Nucleus accumbens (tissue), 56 donors: ENCODE data around the gene KCNQ1.

ENCODE experiments used
- DNase-seq, 56 donors: peaks; one replicate each; lab custom pipeline; 2025; lab: John Stamatoyannopoulos, UW

The KCNQ1 gene

DNA sequence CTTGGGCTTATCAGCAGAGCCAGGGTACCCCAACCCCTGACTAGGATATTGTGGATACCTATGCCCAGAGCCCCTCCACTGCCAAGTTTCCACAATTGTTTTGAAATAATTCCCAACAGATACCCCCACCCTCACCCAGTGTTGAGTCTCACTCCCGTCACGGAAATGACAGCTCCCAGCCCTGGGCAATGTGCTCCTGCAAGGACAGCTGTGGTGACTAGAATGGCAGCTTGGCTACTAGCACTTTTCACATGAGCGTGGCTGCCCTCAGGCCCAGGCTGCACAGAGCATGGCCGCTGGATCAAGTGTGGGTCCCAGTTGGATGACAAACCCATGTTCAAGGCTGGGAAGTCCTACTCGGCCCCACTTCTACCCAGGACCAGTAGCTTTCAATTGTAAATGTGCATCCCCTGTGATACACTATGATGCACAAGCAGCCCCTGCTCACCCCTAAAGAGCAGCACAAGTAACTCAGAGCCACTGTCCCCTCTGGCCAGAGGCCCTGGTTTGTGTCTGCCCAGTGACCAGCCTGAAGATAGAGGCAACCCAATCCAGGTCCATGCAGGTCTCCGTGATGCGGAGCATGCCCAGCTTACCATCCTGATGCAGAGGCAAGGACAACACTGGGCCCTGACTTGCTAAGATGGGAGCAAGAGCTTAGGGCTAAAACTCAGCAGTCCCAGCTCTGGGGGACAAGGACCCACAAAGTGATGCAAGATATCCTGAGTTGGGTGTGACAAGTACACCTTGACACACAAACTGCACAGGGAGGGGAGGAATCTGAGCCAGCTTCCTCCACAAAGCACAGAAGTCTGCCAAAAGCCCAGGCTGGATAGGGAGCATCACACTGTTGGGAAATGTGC is 241.8 kb downstream of the KCNQ1 start:
- no peak for DNase-seq

DNA sequence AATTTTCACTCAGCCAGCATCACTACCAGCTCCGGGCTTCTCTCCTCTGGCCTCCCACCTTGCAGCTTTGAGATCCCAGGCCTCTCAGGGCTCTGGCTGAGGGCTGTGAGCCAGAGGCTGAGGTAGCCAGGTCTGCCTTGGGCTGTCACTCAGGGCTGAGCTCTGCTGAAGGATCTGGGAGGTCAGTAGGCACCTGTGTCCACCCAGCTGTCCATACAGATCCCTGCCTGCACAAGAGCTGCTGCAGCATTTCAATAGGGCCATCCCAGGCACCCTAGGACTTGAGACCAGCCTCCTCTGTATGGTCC is 242.4 kb downstream of the KCNQ1 start:
- no peak for DNase-seq

DNA sequence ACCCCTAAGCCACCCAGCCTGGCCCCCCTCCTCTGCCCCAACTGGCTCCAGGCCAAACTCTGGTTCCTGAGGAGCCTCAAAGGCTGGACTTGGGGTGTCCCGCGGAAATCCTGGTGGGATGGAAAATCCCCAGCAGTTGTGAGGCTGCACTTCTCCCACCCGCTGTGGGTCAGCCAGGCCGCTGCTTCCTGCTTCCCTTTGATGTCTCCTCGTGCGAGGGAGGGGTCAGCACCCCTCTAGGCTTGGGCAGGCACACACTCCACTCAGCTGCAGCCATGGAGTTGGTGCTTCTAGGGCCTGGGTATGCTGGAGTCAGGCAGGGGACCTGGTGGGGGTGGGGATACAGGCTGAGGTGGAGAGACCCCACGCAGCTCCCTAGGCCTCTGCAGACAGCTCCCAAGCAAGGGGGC is 243.0 kb downstream of the KCNQ1 start:
- no peak for DNase-seq

DNA sequence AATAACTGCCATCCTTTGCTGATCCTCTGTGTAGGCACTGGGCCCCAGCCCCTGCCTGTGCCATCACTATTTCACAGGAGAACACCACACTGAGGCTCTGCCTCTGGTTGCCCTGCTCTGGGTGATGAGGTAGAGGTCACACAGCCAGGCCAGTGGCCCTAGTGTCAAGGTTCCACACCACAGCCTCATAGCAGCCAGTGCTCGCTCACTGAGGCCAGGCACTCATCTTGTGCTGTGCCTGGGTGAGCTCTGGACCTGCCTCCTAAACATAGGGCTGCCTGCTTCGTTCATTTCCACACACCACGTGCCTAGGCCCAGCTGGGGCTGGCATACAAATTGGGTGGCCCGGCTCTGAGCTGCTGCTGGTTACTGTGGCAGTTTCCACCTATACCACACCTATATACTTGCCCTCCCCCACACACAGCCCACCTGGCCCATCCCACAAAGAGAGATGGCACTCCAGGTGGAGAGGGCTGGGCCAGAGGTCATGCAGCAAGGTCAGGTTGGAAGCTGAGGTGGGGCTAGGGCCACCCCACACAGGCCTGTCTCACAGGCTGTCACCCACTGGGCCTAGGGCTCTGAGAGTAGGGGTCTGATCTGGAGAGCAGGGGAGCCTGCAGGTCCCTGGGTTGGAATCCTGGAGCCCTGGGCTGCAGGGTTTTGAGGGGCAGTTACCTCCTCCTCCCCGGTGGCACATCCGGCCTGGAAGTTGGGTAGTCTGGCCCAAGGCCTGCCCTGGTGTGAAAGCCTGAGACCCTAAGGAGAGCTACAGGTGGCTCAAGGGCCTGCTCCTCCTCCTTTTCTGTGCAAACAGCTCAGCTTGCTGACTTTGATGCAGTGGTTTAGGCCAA is 243.8 kb downstream of the KCNQ1 start:
- no peak for DNase-seq

DNA sequence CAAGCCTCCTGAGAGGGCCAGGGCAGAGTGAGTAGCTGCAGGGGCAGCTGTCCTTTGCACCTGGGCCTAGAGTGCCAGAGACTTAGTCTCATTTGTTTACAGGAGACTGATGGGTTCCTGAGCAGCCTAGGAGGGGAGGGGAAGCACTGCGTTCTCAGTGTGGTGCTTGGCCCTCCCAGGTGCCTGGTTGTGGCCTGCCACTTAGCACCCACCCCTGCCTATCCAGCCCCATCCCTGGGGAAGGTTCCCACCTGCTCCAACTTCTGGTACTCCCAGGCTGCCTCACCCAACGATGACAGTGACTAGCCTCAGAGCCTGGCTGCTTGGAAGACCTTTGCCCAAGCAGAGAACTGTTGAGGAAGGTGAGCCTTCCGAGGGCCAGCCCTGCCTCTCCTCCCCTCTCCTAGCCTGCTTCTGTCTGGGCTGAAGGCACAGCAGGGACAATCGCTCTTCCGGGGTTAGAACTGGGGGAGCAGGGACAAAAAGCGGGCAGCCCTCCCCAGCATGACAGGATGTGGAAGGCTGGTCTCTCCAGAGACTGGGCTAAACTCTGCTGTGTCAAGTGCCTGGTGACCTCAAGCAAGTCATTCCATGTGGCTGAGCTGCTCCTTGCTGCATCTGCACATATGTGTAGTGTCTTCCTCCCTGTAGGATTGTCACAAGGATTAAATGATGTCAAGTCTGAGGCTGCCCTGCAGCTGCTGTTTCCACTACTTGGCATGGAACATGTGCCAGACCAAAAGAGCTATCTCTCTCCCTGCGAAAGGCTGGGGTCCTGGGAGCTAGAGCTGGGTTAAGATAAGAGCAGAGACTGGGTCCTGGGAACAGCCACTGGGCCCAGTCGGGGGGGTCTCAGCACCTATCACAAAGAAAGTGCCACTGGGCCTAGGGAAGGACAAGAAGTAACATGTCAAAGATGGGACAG is 245.1 kb downstream of the KCNQ1 start:
- no peak for DNase-seq

DNA sequence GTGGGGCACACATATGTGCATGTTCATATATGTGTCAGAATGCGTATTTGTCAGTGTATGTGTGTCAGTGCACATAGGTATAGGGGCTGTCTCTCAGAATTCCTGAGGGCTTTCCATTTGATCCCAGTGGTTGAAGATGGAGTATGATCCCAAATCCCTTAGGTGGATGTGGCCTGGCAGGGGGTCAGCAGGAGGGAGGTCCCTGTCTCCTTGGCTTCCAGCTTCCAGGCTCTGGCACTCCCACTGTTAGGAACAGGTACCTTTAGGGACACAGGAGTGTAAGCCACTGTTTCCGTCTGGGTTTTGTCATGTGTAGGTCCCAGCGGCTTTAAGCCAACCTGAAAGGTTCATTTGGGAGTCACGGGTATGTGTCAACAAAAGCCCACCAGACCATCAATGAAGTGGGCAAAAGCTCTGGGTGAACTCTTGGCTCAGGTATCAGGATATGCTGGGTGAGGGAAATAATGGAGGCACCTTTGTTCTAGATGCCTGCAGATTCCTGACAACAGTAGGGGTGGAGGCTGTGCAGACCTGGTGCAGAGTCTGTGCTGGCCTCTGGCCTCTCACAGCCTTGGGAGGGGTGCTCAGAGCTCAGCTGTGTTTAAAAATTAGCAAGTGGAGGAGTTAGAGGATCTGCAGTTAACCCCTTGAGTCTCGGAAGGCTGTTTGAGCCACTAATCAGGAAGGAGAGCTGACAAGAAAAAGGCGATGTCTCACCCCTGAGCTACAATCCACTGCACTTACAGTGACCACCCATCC is 246.0 kb downstream of the KCNQ1 start:
- no peak for DNase-seq

DNA sequence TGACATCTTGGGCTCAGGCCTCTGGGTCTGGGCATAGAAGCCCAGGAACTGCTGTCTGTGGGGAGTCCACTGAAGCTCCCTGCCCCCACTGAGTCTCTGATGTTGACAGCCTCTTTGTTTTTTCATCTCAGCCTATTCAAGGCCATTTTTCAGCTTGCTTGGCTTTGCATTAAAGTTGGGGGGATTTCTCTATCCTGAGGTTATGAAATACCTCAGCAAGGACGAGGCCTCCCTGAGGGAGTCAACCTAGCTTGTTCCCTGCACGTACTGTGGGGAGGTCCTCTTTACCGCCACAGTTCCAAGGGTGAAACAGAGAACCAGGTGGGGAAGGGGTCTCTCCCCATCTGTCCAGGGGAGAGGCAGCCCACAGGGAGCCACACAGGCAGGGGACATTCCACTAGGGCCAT is 246.6 kb downstream of the KCNQ1 start:
- DNase-seq, result no peak

DNA sequence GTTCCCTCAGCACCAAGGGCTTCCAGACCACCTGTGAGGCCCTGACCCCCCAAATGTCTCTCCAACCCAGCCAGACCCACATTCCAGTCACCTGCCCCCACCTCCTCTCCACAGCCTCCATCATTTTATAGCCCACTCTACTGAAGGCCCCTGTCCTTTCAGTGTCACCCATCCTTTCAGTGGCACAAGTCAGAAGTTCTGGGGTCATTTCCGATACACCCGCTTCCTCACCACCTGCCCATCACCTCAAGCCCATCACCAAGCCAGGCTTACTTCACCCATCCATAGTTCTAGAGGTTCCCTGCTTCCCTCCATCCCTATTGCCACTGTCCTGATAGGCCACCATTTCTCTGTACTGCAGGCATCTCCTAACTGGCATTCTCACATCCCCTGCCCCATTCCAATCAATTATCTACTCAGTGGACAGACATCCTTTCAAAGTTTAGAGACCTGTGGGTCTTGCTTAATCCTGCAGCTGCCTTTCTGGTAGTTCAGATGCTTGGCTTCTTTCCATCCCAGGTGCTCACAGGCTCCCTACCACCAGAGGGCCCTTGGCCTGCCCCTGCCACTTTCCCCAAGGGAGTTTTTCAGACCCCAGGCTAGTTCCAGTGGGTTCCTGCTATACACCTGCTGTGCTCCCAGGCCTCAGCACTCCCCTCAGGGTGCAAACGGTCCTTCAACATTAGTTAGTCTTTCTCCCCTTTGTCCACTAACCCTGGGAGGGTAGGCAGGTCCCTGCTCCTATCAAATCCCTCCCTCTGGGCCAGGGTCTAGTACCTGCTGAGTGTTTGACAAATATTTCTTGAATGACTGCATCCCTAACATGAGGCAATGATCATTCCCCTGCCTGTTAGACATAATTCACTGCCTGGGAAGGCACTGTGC is 247.4 kb downstream of the KCNQ1 start:
- DNase-seq, result no peak

DNA sequence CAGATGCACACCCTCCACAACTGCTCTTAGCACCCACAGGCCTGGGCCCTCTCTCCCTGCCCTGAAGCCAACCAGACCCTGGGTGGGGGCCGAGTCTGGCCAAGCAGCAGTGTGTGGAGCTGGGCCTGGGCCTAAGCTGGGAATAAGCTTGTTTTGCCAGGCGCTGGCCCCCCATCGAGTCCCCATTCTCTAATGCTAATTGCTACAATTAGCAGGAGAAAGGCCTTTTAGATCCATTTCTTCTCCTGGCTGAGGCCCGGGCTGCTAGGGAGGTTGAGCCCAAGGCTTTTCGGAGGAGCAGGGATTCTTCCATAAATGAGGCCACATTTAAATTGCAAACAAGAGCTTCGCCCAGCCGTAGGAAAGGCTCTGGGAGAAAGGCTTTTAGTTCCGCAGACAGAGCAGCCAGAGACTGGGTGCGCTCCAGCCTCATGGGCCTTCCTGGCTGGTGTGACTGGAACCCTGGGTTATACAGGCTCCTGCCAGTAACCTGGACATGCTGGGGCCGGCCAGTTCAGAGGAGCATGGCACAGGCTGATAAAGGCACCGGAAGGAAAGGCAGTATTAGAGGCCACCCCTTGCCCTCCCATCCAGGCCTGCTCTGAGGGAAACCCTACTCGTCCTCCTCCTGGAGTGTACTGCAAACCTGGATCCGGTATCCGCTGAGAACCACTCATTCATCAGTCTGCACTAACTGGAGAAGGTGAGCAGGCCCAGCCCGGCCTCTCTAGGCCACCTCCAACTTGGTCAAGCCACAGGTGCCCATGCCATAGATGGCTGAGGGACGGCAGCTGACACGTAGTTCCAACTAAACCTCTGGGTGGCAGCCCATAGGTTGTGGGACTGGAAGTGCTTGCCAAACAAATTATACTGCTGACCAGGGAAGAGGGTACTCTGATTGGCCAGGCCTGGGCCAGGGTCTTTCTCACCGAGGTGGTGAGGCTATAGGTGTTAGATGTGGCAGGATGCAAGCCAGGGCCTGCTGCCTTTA is 248.8 kb downstream of the KCNQ1 start:
- DNase-seq, result peak in 23 of 56 donors; percentile 15 to 85 (median 37)

DNA sequence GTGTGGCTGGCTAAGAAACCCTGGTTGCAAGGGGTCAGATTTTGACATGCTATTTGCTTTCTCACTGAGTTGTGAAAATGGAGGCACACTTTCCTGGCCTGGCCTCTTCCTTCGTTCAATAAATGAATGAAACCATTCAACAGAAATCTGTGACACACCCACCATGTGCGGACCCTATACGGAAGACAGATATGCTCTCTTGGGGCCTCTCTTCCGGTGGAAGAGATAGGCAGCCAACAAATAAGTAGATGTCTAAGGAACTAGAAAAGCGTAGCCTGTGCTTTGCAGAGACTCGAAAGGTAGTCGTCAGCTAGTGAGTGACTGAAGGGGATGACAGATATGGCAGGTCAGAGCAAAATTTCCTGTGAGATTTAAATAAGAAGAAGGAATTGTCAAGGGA is 249.7 kb downstream of the KCNQ1 start:
- DNase-seq, result no peak

DNA sequence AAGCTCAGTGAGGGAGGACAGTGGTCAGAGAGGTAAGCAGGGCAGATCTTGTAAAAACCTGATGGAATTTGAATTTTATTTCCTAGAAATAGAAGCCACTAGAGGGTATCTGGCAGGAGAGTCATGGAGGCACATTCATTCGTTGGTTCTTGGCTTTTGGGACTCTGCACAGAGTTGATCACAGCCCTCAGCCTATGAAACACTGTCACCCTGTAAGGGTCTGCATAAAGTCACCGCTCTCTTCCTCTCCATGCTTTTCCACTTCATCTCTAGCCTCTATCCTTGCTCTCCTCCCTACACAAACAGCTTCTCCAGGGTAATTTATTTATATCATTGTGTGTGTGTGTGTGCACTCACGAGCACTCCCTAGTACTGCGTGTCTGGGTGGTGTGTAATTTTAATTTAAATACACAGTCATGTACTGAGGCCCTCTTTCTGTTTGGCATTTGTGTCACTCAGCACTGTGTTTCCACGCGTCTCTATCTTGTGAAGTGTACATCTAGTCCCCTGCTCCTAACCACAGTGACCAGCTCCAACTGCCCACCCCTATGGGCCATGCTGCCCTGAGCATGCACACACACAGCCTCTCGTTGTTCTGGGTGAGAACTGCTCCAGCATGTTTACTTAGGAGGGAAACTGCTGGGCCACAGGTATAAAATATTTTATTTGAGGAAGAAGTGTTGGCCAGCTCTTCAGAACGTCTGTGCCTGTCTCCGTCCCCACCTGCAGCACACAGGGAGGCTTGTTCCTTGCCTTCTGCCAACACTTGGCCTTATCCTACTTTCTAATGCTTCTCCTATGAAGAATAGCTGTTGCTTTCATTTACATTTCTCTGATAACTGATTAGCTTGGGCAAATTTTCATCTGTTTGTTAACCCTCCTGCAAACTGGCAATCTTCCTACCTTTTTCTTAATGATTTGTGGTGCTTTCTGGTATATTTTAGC is 250.5 kb downstream of the KCNQ1 start:
- no peak for DNase-seq

DNA sequence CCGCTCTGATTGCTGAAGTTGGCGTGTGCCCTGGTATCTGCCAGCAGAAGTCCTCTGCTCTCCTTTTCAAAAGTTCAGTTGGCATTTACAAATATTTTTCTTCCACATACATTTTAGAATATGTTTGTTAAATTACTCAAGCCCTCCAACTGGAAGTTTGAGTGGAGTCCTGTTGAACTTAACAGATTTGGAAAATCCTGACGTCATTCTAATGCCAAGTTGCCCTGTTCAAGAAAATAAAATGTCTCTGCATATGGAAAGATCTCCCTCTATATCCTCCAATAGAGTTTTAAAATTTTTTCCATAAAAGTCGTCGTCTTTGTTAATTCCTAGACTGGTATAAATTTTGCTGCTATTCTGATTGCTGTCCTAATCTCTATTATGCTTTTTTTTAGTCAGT is 251.6 kb downstream of the KCNQ1 start:
- no peak for DNase-seq

DNA sequence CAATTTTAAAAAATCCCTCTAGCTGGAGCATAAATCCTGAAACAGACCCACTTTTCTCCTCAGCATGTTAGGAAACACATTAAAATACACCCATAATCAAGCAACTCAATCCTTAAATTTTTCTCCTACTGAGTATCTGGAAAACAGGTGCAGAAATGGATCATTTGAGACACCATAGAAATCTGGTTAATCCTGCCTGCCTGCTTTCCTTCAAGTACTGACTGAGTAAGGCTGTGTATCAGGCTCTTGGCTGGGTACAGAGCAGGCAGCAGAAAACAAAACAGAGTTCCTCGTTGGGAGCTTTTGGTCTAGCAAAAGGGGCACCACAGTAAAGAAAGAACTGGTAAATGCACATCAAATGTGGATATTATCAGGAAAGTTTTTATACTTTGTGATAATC is 253.1 kb downstream of the KCNQ1 start:
- no peak for DNase-seq

DNA sequence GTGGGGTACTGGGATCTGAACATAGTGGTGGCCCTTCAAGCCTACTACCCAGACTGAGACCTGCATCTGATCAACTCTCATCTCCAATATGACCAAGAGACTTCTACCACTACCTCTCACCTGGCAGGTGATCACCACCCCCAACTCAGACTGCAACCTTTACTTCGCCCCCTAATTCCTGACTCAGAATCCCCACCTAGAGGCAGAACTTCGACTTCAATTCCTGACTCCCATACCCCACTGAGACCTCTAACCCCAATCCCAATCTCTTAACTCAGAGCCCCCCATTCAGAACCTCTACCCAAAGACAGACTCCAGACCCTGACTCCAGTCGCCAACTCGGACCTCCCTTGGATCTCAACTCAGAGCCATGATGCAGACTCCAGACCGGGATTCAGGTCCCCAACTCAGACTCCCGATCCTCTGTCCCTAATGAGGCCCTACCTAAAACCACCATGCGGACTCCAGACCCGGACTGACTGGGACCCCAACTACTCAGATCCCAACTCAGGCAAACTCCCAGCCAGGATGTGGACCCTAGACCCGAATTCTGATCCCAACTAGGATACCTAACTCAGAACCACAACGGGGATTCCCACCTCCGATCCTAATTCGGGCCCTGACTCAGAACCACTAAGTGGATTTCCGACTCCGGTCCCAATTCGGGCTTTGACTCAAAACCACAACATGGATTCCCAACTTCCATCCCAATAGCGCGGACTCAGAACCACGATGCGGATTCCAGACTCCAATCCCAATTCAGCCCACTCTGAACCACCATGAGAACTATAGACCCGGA is 253.8 kb downstream of the KCNQ1 start:
- DNase-seq, result no peak

DNA sequence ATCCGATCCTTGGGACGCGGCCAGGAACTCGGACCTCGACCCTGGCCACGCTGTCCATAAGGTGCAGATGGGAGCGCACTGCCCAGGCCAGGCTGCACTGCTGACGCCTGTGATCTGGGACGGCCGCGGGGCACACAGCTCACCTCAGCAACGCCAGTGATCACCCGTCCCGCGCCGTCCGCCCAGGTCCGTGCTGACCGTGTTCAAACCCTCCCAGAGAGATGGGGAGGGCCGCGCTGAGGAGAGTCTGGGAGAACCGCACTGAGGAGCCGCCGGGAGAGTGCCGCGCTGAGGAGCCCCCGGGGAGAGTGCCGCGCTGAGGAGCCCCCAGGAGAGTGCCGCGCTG is 254.3 kb downstream of the KCNQ1 start:
- no peak for DNase-seq
